SH-SY5Y (cell line): ENCODE measurements around the gene SNAI1.
A peak's percentile ranks its signal among the peaks of the same experiment; 100 is the strongest.

ENCODE experiments used
- GATA2 ChIP-seq: IDR thresholded peaks from 2 replicates; pipeline ENCODE4 v1.6.1; 2011; ENCODE audit warnings: mild to moderate bottlenecking, low read depth, low read length
- GATA3 ChIP-seq: IDR thresholded peaks from 2 replicates; pipeline ENCODE4 v1.6.1; 2011; ENCODE audit warnings: low read depth, mild to moderate bottlenecking, low read length, moderate library complexity

Gene SNAI1

DNA sequence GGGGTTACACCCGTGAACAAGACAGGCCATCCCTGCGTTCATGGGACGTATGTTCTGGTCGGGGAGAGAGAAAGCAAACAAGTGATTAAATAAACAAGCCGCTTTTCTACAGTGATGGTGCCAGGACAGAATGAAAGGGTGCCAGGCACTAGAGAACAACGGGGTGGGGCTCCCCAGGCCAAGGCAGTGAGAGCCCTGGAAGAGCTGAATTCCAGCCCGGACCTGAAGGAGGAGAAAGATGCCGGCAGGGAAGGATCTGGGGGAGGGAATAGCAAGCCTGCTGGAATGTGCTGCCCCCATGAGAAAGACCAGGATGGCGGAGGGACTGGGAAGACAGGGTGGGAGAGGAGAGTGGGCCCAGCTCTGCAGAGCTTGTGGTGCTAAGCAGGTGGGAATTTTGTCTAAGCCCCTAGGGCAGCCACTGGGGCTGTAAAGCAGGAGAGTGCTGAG lies 7.5 kb downstream of the SNAI1 start:
- TF ChIP-seq GATA2 (no peak), GATA3 (no peak)

DNA sequence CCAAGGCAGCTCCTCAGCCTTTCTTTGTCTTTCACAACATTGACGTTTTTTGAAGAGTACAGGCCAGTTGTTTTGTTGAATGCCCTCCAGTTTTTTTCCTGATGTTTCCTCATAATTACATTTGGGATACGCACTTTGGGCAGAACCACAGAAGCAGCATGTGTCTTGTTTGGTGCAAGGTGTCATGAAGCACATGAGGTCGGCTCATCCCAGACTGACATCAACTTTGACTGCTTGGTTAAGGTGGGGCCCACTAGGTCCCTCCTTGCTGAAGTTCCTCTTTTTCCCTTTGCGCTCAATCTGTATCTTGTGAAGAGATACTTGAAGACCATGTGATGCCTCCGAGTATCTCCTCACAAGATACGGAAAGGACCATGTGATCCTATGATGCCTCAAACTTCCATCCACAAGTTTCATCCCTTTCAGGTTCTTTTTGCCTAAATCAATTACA lies 10.5 kb downstream of the SNAI1 start:
- no peak for TF ChIP-seq GATA2
- no peak for TF ChIP-seq GATA3

DNA sequence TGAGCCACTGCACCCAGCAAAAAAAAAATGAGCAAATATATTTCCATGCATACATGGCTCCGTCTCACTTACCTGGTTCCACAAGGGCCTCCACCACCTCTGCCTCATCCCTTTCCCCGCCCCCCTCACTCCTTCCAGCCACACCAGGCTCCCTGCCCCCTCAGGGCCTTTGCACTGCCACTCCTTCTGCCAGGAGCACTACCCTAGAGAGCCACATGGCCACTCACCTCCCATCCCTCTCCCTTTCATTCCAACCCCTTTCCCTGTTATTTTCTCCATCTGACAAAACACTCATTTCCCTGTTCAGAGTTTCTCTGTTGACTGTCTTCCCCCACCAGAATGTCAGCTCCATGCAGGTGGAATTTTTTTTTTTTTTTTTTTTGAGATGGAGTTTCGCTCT lies 12.8 kb downstream of the SNAI1 start:
- TF ChIP-seq GATA3 (no peak), GATA2 (no peak)

DNA sequence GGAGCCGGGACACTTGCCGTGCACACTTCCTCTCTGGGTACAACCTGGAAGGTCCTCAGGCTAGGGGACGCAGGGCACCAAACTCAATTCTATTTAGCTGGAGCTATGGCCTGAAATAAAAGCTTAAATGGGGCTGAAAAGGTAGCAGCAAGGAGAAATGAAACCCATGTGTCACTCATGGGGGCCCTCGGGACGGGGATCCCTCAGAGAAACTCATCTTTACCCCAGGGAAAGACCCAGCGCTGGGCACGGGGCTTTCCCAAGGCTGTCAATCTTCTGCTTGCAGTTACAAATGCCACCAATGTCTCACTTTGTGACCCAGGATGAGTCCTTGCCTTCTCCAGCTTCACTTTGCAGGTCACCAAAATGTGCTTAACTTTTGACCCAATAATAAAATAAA lies 16.5 kb downstream of the SNAI1 start:
- TF ChIP-seq GATA3: no peak
- TF ChIP-seq GATA2: no peak

DNA sequence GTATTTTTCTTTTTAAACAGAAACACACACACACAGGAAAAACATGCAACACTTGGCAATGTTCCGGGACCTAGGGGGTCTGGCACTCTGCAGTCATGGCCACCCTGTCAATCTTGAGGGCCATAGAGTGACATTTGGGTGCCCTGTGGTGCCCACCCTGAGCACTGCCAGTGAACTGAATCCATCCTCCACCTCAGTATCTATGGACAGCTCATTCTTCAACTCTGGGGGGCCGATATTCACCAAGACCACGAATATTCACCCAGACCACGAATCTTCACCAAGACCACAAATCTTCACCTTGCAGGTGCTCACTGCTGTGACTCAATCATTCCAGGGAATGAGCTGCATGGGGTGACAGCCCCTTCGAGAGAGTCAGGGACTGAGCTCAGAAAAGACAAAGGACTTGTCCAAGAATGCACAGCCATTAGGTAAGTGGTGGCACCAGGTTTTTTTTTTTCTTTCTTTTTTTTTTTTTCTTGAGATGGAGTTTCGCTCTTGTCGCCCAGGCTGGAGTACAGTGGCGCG lies 19.1 kb downstream of the SNAI1 start:
- TF ChIP-seq GATA2 (no peak), GATA3 (no peak)

DNA sequence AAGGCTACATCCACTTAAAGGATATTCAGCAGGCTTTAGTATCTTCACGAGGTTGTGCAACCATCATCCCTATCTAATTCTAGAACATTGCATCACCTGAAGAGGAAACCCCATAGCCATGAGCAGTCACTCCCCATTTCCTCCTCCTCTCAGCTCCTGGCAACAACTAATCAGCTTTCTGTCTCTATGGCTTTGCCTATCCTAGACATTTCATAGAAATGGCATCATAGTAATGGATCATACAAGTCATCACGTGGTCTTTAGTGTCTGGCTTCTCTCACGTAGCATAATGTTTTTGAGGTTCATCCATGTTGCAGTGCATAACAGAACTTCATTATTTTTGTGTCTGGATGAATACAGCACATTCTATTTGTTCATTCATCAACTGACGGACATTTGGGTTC lies 20.5 kb downstream of the SNAI1 start:
- TF ChIP-seq GATA3 (no peak), GATA2 (no peak)

DNA sequence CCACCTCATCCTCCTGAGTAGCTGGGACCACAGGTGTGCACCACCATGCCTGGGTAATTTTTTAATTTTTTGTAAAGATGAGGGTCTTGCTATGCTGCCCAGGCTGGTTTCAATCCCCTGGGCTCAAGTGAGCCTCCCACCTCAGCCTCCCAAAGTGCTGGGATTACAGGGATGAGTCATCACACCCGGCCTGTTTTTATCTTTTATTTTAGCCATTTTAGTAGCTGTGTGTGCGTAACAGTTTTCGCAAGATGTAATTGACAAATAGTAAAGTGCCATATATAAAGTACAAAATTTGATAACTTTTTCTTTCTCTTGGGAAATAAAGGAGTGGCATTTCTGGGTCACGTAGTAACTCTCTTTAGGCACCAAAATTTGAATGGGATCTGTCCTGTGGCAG lies 21.4 kb downstream of the SNAI1 start:
- no peak for TF ChIP-seq GATA2
- TF ChIP-seq GATA3: no peak

DNA sequence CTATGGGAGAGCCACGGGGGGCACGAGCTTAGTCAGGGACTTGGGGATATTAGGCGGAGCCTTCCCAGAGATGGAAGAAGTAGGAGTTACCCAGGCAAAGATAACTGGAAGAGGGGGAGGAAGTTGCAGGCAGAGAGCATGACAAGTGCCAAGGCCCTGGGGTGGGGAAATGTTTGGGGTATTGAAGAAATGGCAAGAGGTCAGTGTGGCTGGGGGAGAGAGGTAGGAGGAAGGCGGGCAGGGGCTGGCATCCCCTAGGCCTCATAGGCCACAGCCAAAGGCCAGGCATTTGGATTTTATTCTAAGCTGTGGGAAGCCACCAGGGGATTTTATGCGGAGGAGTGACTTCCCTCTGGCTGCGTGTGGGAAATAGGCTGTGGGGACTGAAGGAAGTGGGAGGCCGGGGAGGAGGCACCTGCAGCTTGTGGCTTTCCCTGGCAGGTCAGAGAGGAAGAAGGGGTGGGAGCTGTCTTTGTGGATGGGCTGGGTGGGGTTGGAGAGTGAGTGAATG lies 22.7 kb downstream of the SNAI1 start:
- TF ChIP-seq GATA3: no peak
- TF ChIP-seq GATA2: no peak

DNA sequence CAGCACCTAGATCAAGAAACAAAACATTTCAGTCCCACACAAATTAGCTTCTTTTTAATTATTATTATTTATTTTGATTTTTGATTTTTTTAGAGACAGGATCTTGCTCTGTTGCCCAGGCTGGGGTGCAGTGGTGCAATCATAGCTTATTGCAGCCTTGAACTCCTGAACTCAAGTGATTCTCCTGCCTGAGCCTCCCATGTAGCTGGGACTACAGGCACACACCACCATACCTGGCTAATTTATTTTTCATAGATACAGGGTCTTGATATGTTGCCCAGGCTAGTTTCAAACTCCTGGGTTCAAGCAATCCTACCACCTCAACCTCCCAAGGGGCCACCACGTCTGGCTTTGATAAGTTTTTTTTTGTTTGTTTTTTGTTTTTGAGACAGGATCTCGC lies 24.6 kb downstream of the SNAI1 start:
- TF ChIP-seq GATA2 (no peak), GATA3 (no peak)

DNA sequence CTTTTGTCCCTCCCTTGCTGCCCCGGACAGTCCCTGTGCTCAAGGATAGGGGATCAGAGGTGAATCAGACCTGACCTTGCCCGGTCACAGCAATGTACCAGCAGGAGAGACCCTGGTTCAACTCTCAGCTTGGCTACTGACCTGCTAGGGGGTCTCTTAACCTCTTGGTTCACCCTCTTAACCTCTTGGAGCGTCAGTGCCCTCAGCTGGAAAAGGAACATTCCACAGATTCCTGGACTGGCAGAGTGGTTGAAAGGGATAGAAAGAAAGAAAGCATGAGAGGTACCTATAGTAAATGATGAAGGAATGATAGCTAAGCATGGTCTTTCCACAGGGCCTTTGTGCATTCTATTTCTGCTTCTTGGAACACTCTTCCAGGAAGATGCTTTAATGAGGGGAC lies 25.2 kb downstream of the SNAI1 start:
- TF ChIP-seq GATA2 (no peak), GATA3 (no peak)

DNA sequence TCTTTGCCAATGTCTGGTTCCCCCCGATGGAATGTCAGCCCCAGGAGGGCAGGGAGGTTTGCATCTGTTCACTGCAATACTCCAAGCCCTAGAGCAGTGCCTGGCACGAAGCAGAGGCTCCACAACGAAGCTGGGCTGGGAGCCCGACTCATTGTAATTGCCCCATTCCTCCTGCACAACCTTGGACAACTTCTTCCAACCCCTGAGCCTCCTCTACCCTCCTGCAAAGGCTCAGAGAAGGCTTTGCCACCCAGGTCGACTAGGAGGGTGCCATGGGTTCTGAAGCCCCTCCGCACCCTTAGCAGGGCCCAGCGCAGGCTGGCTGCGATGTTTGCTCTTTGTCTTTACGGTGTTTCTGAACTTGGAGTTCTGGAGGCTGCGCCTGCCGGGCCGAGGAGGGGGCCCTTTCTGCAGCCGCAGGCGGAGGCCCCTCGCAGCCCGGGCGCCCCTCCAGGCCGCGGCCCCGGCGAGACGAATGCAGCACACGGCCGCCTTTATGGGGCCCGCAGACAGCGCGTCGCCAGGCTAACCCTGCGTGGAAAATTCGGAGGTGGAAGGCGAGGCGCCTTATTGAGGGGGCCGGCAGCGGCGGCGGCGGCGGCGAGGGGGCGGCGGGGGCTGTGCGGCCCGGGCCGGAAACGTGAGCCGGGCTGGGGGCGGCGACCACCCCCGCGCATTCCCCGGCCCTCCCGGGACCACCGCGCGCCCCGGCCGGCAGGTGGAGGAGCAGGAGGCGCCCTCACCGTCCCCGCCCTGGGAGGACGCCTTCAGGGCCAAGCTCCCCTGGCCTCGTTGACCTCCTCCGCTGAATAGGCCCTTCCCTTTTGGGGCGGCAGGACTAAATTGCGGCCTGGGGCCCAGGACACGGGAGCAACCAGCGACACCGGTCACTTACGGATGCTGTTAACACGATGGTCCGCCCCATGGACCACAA lies 27.0 kb downstream of the SNAI1 start:
- TF ChIP-seq GATA2: no peak
- no peak for TF ChIP-seq GATA3

DNA sequence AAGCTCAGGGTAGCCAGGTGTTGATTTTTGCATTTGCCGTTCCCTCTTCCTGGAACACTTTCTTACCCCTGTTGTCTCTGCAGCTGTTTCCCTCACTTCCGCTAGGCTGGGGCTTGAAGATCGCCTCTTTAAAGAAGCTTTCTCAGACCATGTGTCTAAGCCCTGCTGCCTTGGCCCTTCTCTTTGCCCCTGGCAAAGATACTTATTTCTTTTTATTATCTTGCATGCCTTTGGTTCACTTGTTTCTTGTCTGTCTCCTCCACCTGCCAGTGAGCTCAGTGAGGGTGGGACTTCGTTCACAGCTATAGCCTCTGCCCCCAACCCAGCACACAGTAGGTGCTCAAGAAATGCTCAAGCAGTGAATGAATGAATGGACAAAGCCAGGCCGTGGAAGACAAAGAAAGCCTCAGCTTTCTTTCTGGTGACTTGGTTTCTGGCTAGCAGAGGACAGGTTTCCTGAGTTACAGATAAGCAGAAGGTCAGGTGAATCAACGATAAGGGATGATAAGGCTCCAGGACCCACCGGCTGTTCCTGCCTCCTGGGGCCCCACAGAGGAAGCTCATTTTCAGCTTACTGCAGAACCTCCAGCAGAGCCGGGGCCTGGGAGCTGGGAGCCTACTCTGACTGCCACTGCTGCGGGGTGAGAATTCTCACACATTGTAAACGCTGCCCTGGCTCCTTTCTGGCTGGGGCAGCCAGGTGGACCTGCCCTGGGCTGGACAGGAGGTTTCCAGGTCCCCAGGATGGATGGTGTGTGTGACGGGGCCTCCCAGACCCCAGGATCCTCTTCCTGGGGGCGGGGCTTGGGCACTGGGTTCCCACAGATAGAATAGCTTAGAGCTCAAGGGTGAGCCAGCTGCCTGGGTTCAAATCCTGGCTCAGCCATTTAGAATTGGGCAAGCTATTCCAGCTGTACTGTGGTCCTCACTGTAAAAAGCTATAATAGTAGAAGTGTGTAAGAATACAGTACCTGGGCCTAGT lies 29.8 kb downstream of the SNAI1 start:
- TF ChIP-seq GATA2 (no peak), GATA3 (no peak)

DNA sequence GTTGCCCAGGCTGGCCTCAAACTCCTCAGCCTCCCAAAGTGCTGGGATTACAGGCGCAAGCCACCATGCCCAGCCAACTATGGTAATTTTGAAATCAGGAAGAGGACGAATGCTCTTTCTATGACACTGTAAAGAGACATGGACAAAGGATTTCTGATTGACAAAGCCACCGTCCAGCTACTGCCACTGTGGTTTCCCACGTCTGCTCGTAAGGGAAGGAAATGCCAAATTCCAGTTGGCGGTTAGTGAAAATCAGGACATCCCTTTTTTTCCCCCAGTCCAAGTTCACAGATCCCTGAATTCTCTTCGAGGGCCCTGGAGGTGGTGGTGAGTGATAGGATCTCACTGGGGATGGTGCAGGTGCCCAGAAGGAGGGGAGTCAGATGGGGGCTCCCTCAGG lies 31.2 kb downstream of the SNAI1 start:
- TF ChIP-seq GATA3 (no peak), GATA2 (0 out of 2 replicates have a peak, but pooled peaks have one; percentile 43)
